K562 (cell line): ENCODE data around the gene SRGAP3. TPM values are rescaled to one million over a fixed set of nuclear protein-coding genes. Genes with fewer than 3 reads are reported as not detected.

Experiments
- ATAC-seq: fragments of 200-7000 bp; cut with Tn5 transposase; 3 replicates; pipeline ENCODE4 v1.9.1; 2020; ENCODE audit warnings: moderate library complexity
- BruUV-seq: library from RNA; stranded (reverse); fragments of 400-500 nt; replicated peaks from 2 replicates; lab custom pipeline; 2021; lab: Mats Ljungman, UMichigan
- CTCF ChIA-PET: fragments of 300-600 bp; formaldehyde crosslinking; extraction: SDS; loops from one replicate; lab custom pipeline; 2021; ENCODE audit warnings: low intra/inter-chr PET ratio; lab: Yijun Ruan, JAX
- POLR2A ChIA-PET: fragments of 300-600, 350-650 bp; sonication (Branson Sonifier 250); formaldehyde crosslinking; extraction: SDS; loops from one replicate; lab custom pipeline; 2021; ENCODE audit warnings: antibody characterized with exemption, inconsistent platforms; lab: Yijun Ruan, JAX
- DNase-seq, 4 experiments: peaks; one replicate each; pipeline versions ENCODE4 v3.0.0 to v3.0.0-alpha.2; 2011 to 2018; ENCODE audit warnings: low spot score in 3 of 4, mixed read lengths in 3 of 4; ENCODE audit errors: extremely low read depth in 1 of 4
- FAIRE-seq: peaks from 2 replicates; lab custom pipeline; 2011; peaks lifted over from hg19 to GRCh38; lab: Jason Lieb, UNC
- H2AFZ ChIP-seq: 2 replicates; pipeline ENCODE4 v1.6.0; 2011; ENCODE audit warnings: low read depth, low read length, control low read depth, inconsistent platforms
- H3K27ac ChIP-seq: fragments of 200-600 bp; 3 replicates; pipeline ENCODE4 v1.8.0; 2011; ENCODE audit warnings: low read depth, mild to moderate bottlenecking, control low read depth, inconsistent platforms, low read length, moderate library complexity, mixed read lengths; ENCODE audit errors: extremely low read depth
- H3K27me3 ChIP-seq, 2 experiments: fragments of 300-600 bp in 1 of 2; 2 replicates in 1 of 2; 3 replicates in 1 of 2; pipeline versions ENCODE4 v1.6.0 to v1.8.0; 2011; ENCODE audit warnings: inconsistent platforms in 2 of 2, low read length in 2 of 2, mild to moderate bottlenecking in 1 of 2, mixed read lengths in 1 of 2, moderate library complexity in 1 of 2; ENCODE audit not compliant: control insufficient read depth in 2 of 2, insufficient read depth in 2 of 2
- H3K36me3 ChIP-seq: fragments of 300-600 bp; 3 replicates; pipeline ENCODE4 v1.8.0; 2011; ENCODE audit warnings: mild to moderate bottlenecking, low read length, inconsistent platforms; ENCODE audit not compliant: control insufficient read depth, insufficient read depth
- H3K4me1 ChIP-seq, 2 experiments: fragments of 200-600 bp in 1 of 2; replicated peaks in 1 of 2; 2 replicates in 1 of 2; 3 replicates in 1 of 2; pipeline versions ENCODE4 v1.5.1 to v1.8.0; 2011; ENCODE audit warnings: inconsistent platforms in 2 of 2, low read length in 2 of 2, mild to moderate bottlenecking in 1 of 2, mixed read lengths in 1 of 2, moderate library complexity in 1 of 2; ENCODE audit not compliant: control insufficient read depth in 2 of 2, insufficient read depth in 2 of 2
- H3K4me2 ChIP-seq: 2 replicates; pipeline ENCODE4 v1.6.1; 2011; ENCODE audit warnings: low read length, control low read depth, inconsistent platforms, mixed read lengths; ENCODE audit not compliant: insufficient read depth
- H3K4me3 ChIP-seq: fragments of 200-600 bp; sonication (generic), shearing (Covaris generic); 2 replicates; pipeline ENCODE4 v1.5.1; 2016; ENCODE audit warnings: control low read depth, inconsistent platforms
- H3K79me2 ChIP-seq: fragments of 200-600 bp; 3 replicates; pipeline ENCODE4 v1.8.0; 2011; ENCODE audit warnings: low read length, inconsistent platforms; ENCODE audit not compliant: control insufficient read depth, insufficient read depth
- H3K9ac ChIP-seq, 2 experiments: 2 replicates each; pipeline versions ENCODE4 v1.6.0 to v1.6.1; 2011; ENCODE audit warnings: low read depth in 2 of 2, low read length in 2 of 2, control low read depth in 1 of 2, inconsistent platforms in 1 of 2, mild to moderate bottlenecking in 1 of 2, mixed read lengths in 1 of 2; ENCODE audit not compliant: insufficient read depth in 1 of 2
- H3K9me1 ChIP-seq: one replicate; pipeline ENCODE4 v1.6.0; 2011; ENCODE audit warnings: inconsistent platforms, mild to moderate bottlenecking, low read length, moderate library complexity; ENCODE audit not compliant: control insufficient read depth, insufficient read depth
- H3K9me3 ChIP-seq: replicated peaks from 2 replicates; pipeline ENCODE4 v1.5.1; 2011; ENCODE audit warnings: low read depth, low read length, inconsistent platforms; ENCODE audit not compliant: control insufficient read depth, insufficient read depth
- H4K20me1 ChIP-seq: replicated peaks from 2 replicates; pipeline ENCODE4 v1.6.1; 2011; ENCODE audit warnings: low read length, inconsistent platforms, mixed read lengths; ENCODE audit not compliant: control insufficient read depth, insufficient read depth
- CBFA2T3 ChIP-seq: fragments of 450-650 bp; IDR thresholded peaks from 2 replicates; pipeline ENCODE4 v1.6.1; 2017
- NR1H2 ChIP-seq: sonication (generic); formaldehyde crosslinking; IDR thresholded peaks from 2 replicates; pipeline ENCODE4 v1.4.0; 2020; ENCODE audit warnings: mild to moderate bottlenecking, missing genetic modification reagents
- NR3C1 ChIP-seq: sonication (generic); formaldehyde crosslinking; IDR thresholded peaks from 2 replicates; pipeline ENCODE4 v1.8.1; 2022; ENCODE audit warnings: missing genetic modification reagents
- POLR2AphosphoS5 ChIP-seq: IDR thresholded peaks from 2 replicates; pipeline ENCODE4 v1.6.1; 2011; ENCODE audit warnings: mild to moderate bottlenecking, low read depth, low read length, moderate library complexity; ENCODE audit not compliant: control insufficient read depth, insufficient read depth
- RBFOX2 ChIP-seq: fragments of 200-400 bp; formaldehyde crosslinking; IDR thresholded peaks from 2 replicates; pipeline ENCODE4 v1.6.1; 2017; ENCODE audit warnings: low read depth, mild to moderate bottlenecking, low read length, moderate library complexity
- ZNF239 ChIP-seq: fragments of 250-450 bp; sonication (Bioruptor Pico); IDR thresholded peaks from 2 replicates; pipeline ENCODE4 v1.4.0; 2020; ENCODE audit warnings: mild to moderate bottlenecking
- WGBS: fragments of 100-300 bp; shearing (Covaris generic); methylation state at CpG from one replicate; pipeline ENCODE4 v1.1.6; 2016; ENCODE audit warnings: low coverage, mixed read lengths; ENCODE audit not compliant: insufficient coverage; ENCODE audit errors: missing lambda C conversion rate; 5-methylcytosine and 5-hydroxymethylcytosine counted together
- in situ Hi-C: fragments of 300-500 bp; cut with MboI; formaldehyde crosslinking; loops from 4 replicates; pipeline ENCODE4 v1.15.0; 2018; ENCODE audit warnings: inconsistent platforms, mixed read lengths
- intact Hi-C: fragments of 100-400 bp; cut with micrococcal nuclease; formaldehyde crosslinking; loops from 2 replicates; pipeline ENCODE4 v1.14.2; 2022
- polyA plus RNA-seq, 8 experiments: library from polyadenylated mRNA; depleted of rRNA in 4 of 8; stranded (reverse) in 5 of 8; unstranded in 3 of 8; fragments of >200 nt; fragmentation: Nextera tagmentation in 2 of 8; fragmentation: Illumina TruSeq in 1 of 8; extraction: Ambion mirVana in 2 of 8; extraction: Trizol in 1 of 8; gene quantifications; 2 replicates each; pipeline versions ENCODE4 v1.2.1 to v1.2.3, GENCODE V29; 2011 to 2014; ENCODE audit warnings: inconsistent platforms in 1 of 8, missing spikeins in 1 of 8
- total RNA-seq, 7 experiments: library from RNA; depleted of rRNA in 6 of 7; stranded (reverse); fragments of >200 nt in 6 of 7; fragmentation: Illumina TruSeq in 2 of 7; extraction: Trizol in 2 of 7; gene quantifications; 2 replicates each; pipeline versions ENCODE4 v1.2.1 to v1.2.3, GENCODE V29; 2011 to 2021; ENCODE audit warnings: low replicate concordance in 1 of 7
- TF ChIP-seq, protein P1 (sequence below): fragments of 450-650 bp; IDR thresholded peaks from 2 replicates; pipeline ENCODE4 v1.6.1; 2016; ENCODE audit warnings: antibody characterized with exemption
- TF ChIP-seq, protein P2 (sequence below): fragments of 250-450 bp; sonication (Bioruptor Pico); IDR thresholded peaks from 2 replicates; pipeline ENCODE4 v1.4.0; 2020
- TF ChIP-seq, protein P3 (sequence below): fragments of 250-450 bp; sonication (Bioruptor Pico); IDR thresholded peaks from 2 replicates; pipeline ENCODE4 v1.8.0; 2021; ENCODE audit warnings: borderline replicate concordance, mild to moderate bottlenecking, moderate library complexity; ENCODE audit not compliant: poor library complexity, severe bottlenecking
- TF ChIP-seq, protein P4 (sequence below), 2 experiments: fragments of 450-650 bp in 1 of 2; sonication (generic) in 1 of 2; formaldehyde crosslinking; conservative IDR thresholded peaks; 2 replicates each; pipeline versions ENCODE4 v1.4.0 to v1.8.1; 2020 to 2022; ENCODE audit warnings: mild to moderate bottlenecking in 1 of 2, missing genetic modification reagents in 1 of 2

The SRGAP3 gene
- total and polyA plus RNA-seq, 9 of the 15 experiments (the other 6 are each of a cell fraction or from before 2014, with no cell fraction given), result 0.11 to 0.85 (median 0.35) TPM; not detected in 2

DNA sequence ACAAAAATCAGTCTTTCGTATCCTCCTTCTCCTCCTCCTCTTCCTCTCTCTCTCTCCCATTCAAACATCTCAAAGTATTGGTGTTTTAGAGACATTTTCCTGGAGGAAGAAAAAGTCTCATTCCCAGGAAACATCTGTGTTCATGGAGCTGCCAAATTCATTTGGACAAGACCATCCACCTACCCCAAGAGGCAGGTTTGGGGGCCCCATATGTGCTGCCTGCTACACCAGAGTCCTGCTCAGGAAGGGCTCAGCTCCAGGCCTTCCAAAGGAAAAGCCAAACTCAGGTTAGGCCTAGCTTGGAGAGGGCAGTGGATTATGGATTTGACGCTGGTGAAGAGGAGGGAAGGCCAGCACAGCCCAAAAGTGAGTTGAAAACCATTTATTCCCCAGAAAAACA is 131.2 kb downstream of the SRGAP3 start:
- no peak overlapping the region for H3K4me2 ChIP-seq
- TF ChIP-seq ZNF239 (CRISPR knock-in tag), result no peak
- TF ChIP-seq, protein P1, sequence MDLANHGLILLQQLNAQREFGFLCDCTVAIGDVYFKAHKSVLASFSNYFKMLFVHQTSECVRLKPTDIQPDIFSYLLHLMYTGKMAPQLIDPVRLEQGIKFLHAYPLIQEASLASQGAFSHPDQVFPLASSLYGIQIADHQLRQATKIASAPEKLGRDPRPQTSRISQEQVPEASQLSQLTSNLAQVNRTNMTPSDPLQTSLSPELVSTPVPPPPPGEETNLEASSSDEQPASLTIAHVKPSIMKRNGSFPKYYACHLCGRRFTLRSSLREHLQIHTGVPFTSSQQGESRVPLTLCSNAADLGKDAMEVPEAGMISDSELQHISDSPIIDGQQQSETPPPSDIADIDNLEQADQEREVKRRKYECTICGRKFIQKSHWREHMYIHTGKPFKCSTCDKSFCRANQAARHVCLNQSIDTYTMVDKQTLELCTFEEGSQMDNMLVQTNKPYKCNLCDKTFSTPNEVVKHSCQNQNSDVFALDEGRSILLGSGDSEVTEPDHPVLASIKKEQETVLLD, result no peak
- TF ChIP-seq, protein P2, sequence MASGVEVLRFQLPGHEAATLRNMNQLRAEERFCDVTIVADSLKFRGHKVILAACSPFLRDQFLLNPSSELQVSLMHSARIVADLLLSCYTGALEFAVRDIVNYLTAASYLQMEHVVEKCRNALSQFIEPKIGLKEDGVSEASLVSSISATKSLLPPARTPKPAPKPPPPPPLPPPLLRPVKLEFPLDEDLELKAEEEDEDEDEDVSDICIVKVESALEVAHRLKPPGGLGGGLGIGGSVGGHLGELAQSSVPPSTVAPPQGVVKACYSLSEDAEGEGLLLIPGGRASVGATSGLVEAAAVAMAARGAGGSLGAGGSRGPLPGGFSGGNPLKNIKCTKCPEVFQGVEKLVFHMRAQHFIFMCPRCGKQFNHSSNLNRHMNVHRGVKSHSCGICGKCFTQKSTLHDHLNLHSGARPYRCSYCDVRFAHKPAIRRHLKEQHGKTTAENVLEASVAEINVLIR (CRISPR knock-in tag), result no peak
- TF ChIP-seq, protein P3, sequence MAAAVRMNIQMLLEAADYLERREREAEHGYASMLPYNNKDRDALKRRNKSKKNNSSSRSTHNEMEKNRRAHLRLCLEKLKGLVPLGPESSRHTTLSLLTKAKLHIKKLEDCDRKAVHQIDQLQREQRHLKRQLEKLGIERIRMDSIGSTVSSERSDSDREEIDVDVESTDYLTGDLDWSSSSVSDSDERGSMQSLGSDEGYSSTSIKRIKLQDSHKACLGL (CRISPR knock-in tag), result no peak
- TF ChIP-seq NR1H2 (CRISPR knock-in tag), result no peak
- no peak for TF ChIP-seq RBFOX2
- TF ChIP-seq POLR2AphosphoS5, result no peak
- TF ChIP-seq NR3C1, result no peak
- TF ChIP-seq CBFA2T3, result no peak
- TF ChIP-seq, protein P4, sequence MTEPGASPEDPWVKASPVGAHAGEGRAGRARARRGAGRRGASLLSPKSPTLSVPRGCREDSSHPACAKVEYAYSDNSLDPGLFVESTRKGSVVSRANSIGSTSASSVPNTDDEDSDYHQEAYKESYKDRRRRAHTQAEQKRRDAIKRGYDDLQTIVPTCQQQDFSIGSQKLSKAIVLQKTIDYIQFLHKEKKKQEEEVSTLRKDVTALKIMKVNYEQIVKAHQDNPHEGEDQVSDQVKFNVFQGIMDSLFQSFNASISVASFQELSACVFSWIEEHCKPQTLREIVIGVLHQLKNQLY (CRISPR knock-in tag; conservative IDR thresholded peaks at IDR 0.05), result no peak
- intact Hi-C loops, result loop anchor here (5.0 kb wide), 1 partner anchor 184 kb away; no protein-coding TSS in a partner anchor
- no peaks in the 10 kb centered on the region for H3K4me1 ChIP-seq
- no peak for DNase-seq
- no peak for FAIRE-seq
- no peaks in the 10 kb centered on the region for H3K9me1 ChIP-seq
- H2AFZ ChIP-seq, result no peak overlapping the region
- H3K79me2 ChIP-seq, result no peaks in the 10 kb centered on the region
- no TSS peak for BruUV-seq
- in situ Hi-C loops, result no loop called here
- H4K20me1 ChIP-seq, result peaks cover 7% of the 10 kb centered on the region; the same call in 1 of the 2 replicates
- no peak overlapping the region for H3K4me3 ChIP-seq
- no peak overlapping the region for H3K27ac ChIP-seq
- H3K36me3 ChIP-seq, result no peaks in the 10 kb centered on the region
- H3K9ac ChIP-seq, result no peak overlapping the region
- peaks cover 8 to 51% of the 10 kb centered on the region in 2 experiments for H3K27me3 ChIP-seq
- 0% methylated on average over 2 of the region's 2 CpGs for WGBS
- no peak for ATAC-seq
- ChIA-PET POLR2A (interaction anchor here (0.6 kb wide), 1 partner anchor 40 kb away, joined by 3 read pairs; no protein-coding TSS in a partner anchor), CTCF (no interaction called here)
- H3K9me3 ChIP-seq, result no peaks in the 10 kb centered on the region
